GM12878 (cell line): Measurements from ENCODE around the gene CTNNA1.

Experiments used
- CEBPB ChIP-seq, 2 experiments: fragments of 150-350 bp in 1 of 2; IDR thresholded peaks; 2 replicates each; pipeline ENCODE4 v1.6.1; 2012 to 2014; ENCODE audit warnings: low read depth in 2 of 2, low read length in 2 of 2, borderline replicate concordance in 1 of 2, inconsistent platforms in 1 of 2
- HCFC1 ChIP-seq: fragments of 150-350 bp; IDR thresholded peaks from 2 replicates; pipeline ENCODE4 v1.6.1; 2014; ENCODE audit warnings: low read length
- POLR2A ChIP-seq: IDR thresholded peaks from 2 replicates; pipeline ENCODE4 v1.6.1; 2011; ENCODE audit warnings: low read depth, mild to moderate bottlenecking, low read length
- POU2F2 ChIP-seq: IDR thresholded peaks from 3 replicates; pipeline ENCODE4 v1.6.1; 2011; ENCODE audit warnings: low read depth, mild to moderate bottlenecking, low read length, borderline replicate concordance
- SREBF1 ChIP-seq: IDR thresholded peaks from 2 replicates; pipeline ENCODE4 v1.6.1; 2012; ENCODE audit warnings: mild to moderate bottlenecking, low read length
- ZZZ3 ChIP-seq: IDR thresholded peaks from 2 replicates; pipeline ENCODE4 v1.6.1; 2011; ENCODE audit warnings: low read depth; ENCODE audit not compliant: control insufficient read depth, insufficient read length
- TF ChIP-seq, protein P1 (sequence below): IDR thresholded peaks from 2 replicates; pipeline ENCODE4 v1.6.1; 2012; ENCODE audit warnings: low read length, inconsistent platforms

DNA sequence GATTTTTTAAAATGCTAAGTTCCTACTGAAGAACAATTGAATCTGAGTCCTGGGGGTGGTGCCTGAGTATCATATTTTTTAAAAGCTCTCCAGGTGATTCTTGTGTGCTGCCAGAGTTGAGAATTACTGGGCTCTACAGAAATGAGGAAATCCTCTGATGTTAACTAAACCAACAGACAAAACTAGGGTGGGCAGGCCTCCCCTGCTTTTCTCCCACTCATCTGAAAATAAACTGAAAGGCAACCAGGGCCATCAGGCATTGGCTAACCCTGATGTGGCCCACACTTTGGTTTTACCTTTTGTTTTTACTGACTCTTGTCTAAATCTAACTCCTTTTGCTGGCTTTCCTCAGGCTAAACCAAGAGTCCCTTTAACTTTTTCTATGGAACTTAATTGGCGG lies 13.3 kb upstream of the CTNNA1 start:
- TF ChIP-seq POLR2A (no peak), CEBPB (IDR thresholded peaks at IDR 0.05; ENCODE audit: borderline replicate concordance in 1 of 2, low read depth in 2 of 2, low read length in 2 of 2) (no peak), POU2F2 (no peak), SREBF1 (no peak), HCFC1 (no peak), ZZZ3 (no peak)
- TF ChIP-seq, protein P1, sequence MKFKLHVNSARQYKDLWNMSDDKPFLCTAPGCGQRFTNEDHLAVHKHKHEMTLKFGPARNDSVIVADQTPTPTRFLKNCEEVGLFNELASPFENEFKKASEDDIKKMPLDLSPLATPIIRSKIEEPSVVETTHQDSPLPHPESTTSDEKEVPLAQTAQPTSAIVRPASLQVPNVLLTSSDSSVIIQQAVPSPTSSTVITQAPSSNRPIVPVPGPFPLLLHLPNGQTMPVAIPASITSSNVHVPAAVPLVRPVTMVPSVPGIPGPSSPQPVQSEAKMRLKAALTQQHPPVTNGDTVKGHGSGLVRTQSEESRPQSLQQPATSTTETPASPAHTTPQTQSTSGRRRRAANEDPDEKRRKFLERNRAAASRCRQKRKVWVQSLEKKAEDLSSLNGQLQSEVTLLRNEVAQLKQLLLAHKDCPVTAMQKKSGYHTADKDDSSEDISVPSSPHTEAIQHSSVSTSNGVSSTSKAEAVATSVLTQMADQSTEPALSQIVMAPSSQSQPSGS: no peak
